ENCODE measurements around the gene ASTE1.

DNA sequence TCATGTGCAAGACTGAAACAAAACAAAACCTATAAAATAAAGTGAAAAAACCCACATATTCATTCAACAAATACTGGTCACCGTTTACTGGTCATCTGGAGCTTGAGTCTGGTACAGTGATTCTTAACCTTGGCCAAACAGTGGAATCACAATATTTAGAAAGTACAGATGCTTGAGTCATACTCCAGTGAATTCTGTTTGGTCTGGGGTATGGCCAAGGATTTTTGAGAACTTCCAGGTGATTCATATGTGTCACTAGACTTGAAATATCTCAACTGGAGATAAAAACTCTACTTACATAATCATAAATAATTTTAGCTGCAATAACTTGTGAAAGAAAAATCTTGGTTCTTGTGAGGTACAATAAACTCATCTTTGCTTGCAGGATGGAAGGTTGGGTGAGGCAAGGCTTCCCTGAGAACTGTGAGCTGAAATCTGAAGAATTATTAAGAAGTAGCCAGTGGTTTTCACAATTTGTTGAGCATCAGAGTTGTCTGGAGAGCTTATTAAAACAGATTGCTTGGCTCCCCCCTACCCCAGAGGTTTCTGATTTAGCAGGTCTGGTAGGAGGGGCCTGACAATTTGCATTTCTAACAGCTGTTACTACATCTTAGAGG lies 9.7 kb upstream of the ASTE1 start:
- TF ChIP-seq, protein P1, sequence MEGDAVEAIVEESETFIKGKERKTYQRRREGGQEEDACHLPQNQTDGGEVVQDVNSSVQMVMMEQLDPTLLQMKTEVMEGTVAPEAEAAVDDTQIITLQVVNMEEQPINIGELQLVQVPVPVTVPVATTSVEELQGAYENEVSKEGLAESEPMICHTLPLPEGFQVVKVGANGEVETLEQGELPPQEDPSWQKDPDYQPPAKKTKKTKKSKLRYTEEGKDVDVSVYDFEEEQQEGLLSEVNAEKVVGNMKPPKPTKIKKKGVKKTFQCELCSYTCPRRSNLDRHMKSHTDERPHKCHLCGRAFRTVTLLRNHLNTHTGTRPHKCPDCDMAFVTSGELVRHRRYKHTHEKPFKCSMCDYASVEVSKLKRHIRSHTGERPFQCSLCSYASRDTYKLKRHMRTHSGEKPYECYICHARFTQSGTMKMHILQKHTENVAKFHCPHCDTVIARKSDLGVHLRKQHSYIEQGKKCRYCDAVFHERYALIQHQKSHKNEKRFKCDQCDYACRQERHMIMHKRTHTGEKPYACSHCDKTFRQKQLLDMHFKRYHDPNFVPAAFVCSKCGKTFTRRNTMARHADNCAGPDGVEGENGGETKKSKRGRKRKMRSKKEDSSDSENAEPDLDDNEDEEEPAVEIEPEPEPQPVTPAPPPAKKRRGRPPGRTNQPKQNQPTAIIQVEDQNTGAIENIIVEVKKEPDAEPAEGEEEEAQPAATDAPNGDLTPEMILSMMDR (IDR thresholded peaks at IDR 0.05): no peak
- no peak for TF ChIP-seq POLR2A (IDR thresholded peaks at IDR 0.05)

All from uterus (tissue), 2 donors.